SJSA1 (cell line): Measurements from ENCODE around the gene MSH4. TPM values are rescaled to one million over a fixed set of nuclear protein-coding genes. Genes with fewer than 3 reads are reported as not detected.
"Not testable (repeated sequence)": the region's sequence is repeated elsewhere in the genome, so short reads cannot be mapped to it uniquely, and the experiment has no call there.

Experiments
- DNase-seq, 2 experiments: peaks; one replicate each; pipeline ENCODE4 v3.0.0-alpha.2; 2015 to 2020; ENCODE audit warnings: low spot score in 2 of 2, low read depth in 1 of 2
- H3K27ac ChIP-seq: fragments of 250-450 bp; sonication (Bioruptor Pico); 2 replicates; pipeline ENCODE4 v1.5.1; 2020; ENCODE audit warnings: mild to moderate bottlenecking, moderate library complexity
- H3K27me3 ChIP-seq: fragments of 250-450 bp; sonication (Bioruptor Pico); replicated peaks from 2 replicates; pipeline ENCODE4 v1.5.1; 2020; ENCODE audit warnings: mild to moderate bottlenecking, moderate library complexity
- H3K36me3 ChIP-seq: fragments of 250-450 bp; sonication (Bioruptor Pico); 2 replicates; pipeline ENCODE4 v1.5.1; 2020; ENCODE audit warnings: mild to moderate bottlenecking
- H3K4me1 ChIP-seq: fragments of 250-450 bp; sonication (Bioruptor Pico); replicated peaks from 2 replicates; pipeline ENCODE4 v1.6.1; 2021; ENCODE audit warnings: mild to moderate bottlenecking
- H3K4me3 ChIP-seq: fragments of 250-450 bp; sonication (Bioruptor Pico); 2 replicates; pipeline ENCODE4 v1.5.1; 2020; ENCODE audit warnings: mild to moderate bottlenecking
- H3K9me3 ChIP-seq: fragments of 250-450 bp; sonication (Bioruptor Pico); replicated peaks from 2 replicates; pipeline ENCODE4 v1.5.1; 2020; ENCODE audit warnings: mild to moderate bottlenecking
- total RNA-seq: library from RNA; depleted of rRNA; stranded (reverse); fragments of >200 nt; shearing (Covaris generic); gene quantifications from 2 replicates; pipeline ENCODE4 v1.2.3, GENCODE V29; 2014

MSH4 gene
- total RNA-seq, 1 experiment from 2014 or later, result 0.13 TPM

- peak; percentile 92 to 94 for DNase-seq
- peaks cover 43% of the 10 kb centered on the region for H3K36me3 ChIP-seq
- H3K4me1 ChIP-seq, result peaks cover 30% of the 10 kb centered on the region
- no peaks in the 10 kb centered on the region for H3K27me3 ChIP-seq
- H3K9me3 ChIP-seq, result no peaks in the 10 kb centered on the region
- peak within 1 kb of the TSS; percentile 42 for H3K27ac ChIP-seq
- peak within 1 kb of the TSS; percentile 48 for H3K4me3 ChIP-seq
Measured at GRCh38 chr1:75785983-75786853, 10.5 kb upstream of the MSH4 start, which contains the start of gene RABGGTB. RABGGTB (plus strand) TSS chr1:75786256; CDS start chr1:75786272, 16 bp downstream.

GRCh38 chr1:75786901-75787493 is 9.7 kb upstream of the MSH4 start:
- Histone ChIP-seq H3K4me1 (peaks cover 30% of the 10 kb centered on the region), H3K27ac (peak overlapping the region; percentile 20), H3K27me3 (no peaks in the 10 kb centered on the region), H3K4me3 (peak overlapping the region; percentile 48), H3K36me3 (peaks cover 51% of the 10 kb centered on the region), H3K9me3 (no peaks in the 10 kb centered on the region)
- no peak for DNase-seq

- no peaks in the 10 kb centered on the region for H3K27me3 ChIP-seq
Measured at GRCh38 chr1:75787524-75787923, 9.2 kb upstream of the MSH4 start.

GRCh38 chr1:75789988-75790387 is 6.7 kb upstream of the MSH4 start:
- Histone ChIP-seq H3K4me3 (no peak overlapping the region), H3K4me1 (peaks cover 30% of the 10 kb centered on the region), H3K27ac (no peak overlapping the region), H3K27me3 (no peaks in the 10 kb centered on the region), H3K36me3 (peaks cover 81% of the 10 kb centered on the region), H3K9me3 (no peaks in the 10 kb centered on the region)
- DNase-seq, result no peak

More at GRCh38 chr1:75787524-75787923, 9.2 kb upstream of the MSH4 start:
- Histone ChIP-seq H3K36me3 (peaks cover 56% of the 10 kb centered on the region), H3K27ac (no peak overlapping the region), H3K4me3 (peak overlapping the region; percentile 48), H3K9me3 (no peaks in the 10 kb centered on the region), H3K4me1 (peaks cover 30% of the 10 kb centered on the region)
- no peak for DNase-seq

GRCh38 chr1:75791022-75791421 is 5.7 kb upstream of the MSH4 start:
- H3K27ac ChIP-seq, result no peak overlapping the region
- H3K36me3 ChIP-seq, result peaks cover 91% of the 10 kb centered on the region
- H3K4me1 ChIP-seq, result peaks cover 25% of the 10 kb centered on the region

GRCh38 chr1:75792091-75792490 is 4.6 kb upstream of the MSH4 start:
- DNase-seq, result no peak
- Histone ChIP-seq H3K27ac (no peak overlapping the region), H3K27me3 (peaks cover 4% of the 10 kb centered on the region; the same call in 1 of the 2 replicates), H3K36me3 (peaks cover 100% of the 10 kb centered on the region), H3K4me1 (peaks cover 29% of the 10 kb centered on the region), H3K9me3 (peaks cover 8% of the 10 kb centered on the region; the same call in 1 of the 2 replicates), H3K4me3 (no peak overlapping the region)

More at GRCh38 chr1:75791022-75791421, 5.7 kb upstream of the MSH4 start:
- DNase-seq, result no peak
- no peaks in the 10 kb centered on the region for H3K27me3 ChIP-seq
- no peak overlapping the region for H3K4me3 ChIP-seq
- H3K9me3 ChIP-seq, result no peaks in the 10 kb centered on the region

- H3K36me3 ChIP-seq, result peaks cover 89% of the 10 kb centered on the region
- DNase-seq, result no peak
Measured at GRCh38 chr1:75794382-75794781, 2.3 kb upstream of the MSH4 start.

GRCh38 chr1:75795703-75796193 is 934 bp upstream of the MSH4 start:
- Histone ChIP-seq H3K9me3 (peaks cover 8% of the 10 kb centered on the region; the same call in 1 of the 2 replicates), H3K27ac (0 out of 2 replicates have a peak overlapping the region, but pooled peaks have one; percentile 1), H3K27me3 (peaks cover 4% of the 10 kb centered on the region; the same call in 1 of the 2 replicates), H3K4me1 (0 out of 2 replicates have a peak, but pooled peaks cover 5% of the 10 kb centered on the region), H3K36me3 (peaks cover 75% of the 10 kb centered on the region), H3K4me3 (no peak overlapping the region)
- no peak for DNase-seq

More at GRCh38 chr1:75794382-75794781, 2.3 kb upstream of the MSH4 start:
- H3K27me3 ChIP-seq, result peaks cover 4% of the 10 kb centered on the region; the same call in 1 of the 2 replicates
- no peak overlapping the region for H3K4me3 ChIP-seq
- H3K27ac ChIP-seq, result no peak overlapping the region
- H3K4me1 ChIP-seq, result peaks cover 13% of the 10 kb centered on the region
- H3K9me3 ChIP-seq, result peaks cover 8% of the 10 kb centered on the region; the same call in 1 of the 2 replicates

- H3K27me3 ChIP-seq, result peaks cover 4% of the 10 kb centered on the region; the same call in 1 of the 2 replicates
- H3K4me3 ChIP-seq, result no peak overlapping the region
- peaks cover 60% of the 10 kb centered on the region for H3K36me3 ChIP-seq
- H3K4me1 ChIP-seq, result 0 out of 2 replicates have a peak, but pooled peaks cover 4% of the 10 kb centered on the region
- no peak for DNase-seq
- H3K9me3 ChIP-seq, result peaks cover 8% of the 10 kb centered on the region; the same call in 1 of the 2 replicates
- H3K27ac ChIP-seq, result no peak overlapping the region
Measured at GRCh38 chr1:75797273-75797588, 549 bp downstream of the MSH4 start.

GRCh38 chr1:75797606-75798216 is 1.0 kb downstream of the MSH4 start:
- 0 out of 2 replicates have a peak, but pooled peaks cover 4% of the 10 kb centered on the region for H3K4me1 ChIP-seq
- no peak overlapping the region for H3K4me3 ChIP-seq
- H3K27me3 ChIP-seq, result peaks cover 4% of the 10 kb centered on the region; the same call in 1 of the 2 replicates
- DNase-seq, result no peak
- peaks cover 55% of the 10 kb centered on the region for H3K36me3 ChIP-seq
- no peak overlapping the region for H3K27ac ChIP-seq
- peaks cover 8% of the 10 kb centered on the region; the same call in 1 of the 2 replicates for H3K9me3 ChIP-seq

- H3K36me3 ChIP-seq, result peaks cover 18% of the 10 kb centered on the region
- H3K4me3 ChIP-seq, H3K4me1 ChIP-seq, H3K27me3 ChIP-seq, H3K9me3 ChIP-seq, DNase-seq, H3K27ac ChIP-seq: not testable (repeated sequence)
Measured at GRCh38 chr1:75801480-75801879, 4.8 kb downstream of the MSH4 start.

GRCh38 chr1:75808921-75809320 is 12.2 kb downstream of the MSH4 start:
- Histone ChIP-seq H3K9me3 (no peaks in the 10 kb centered on the region), H3K4me3 (no peak overlapping the region), H3K27me3 (no peaks in the 10 kb centered on the region), H3K27ac (no peak overlapping the region), H3K36me3 (no peaks in the 10 kb centered on the region), H3K4me1 (no peaks in the 10 kb centered on the region)
- no peak for DNase-seq

GRCh38 chr1:75810113-75810512 is 13.4 kb downstream of the MSH4 start:
- not testable (repeated sequence) for H3K36me3 ChIP-seq, H3K27me3 ChIP-seq, H3K27ac ChIP-seq, H3K9me3 ChIP-seq, H3K4me3 ChIP-seq, DNase-seq, H3K4me1 ChIP-seq
